Cardiac muscle cell (in vitro differentiated cells and primary cell): ENCODE data around the gene CBLN3. TPM values are rescaled to one million over a fixed set of nuclear protein-coding genes. Genes with fewer than 3 reads are reported as not detected.
A peak's percentile ranks its signal among the peaks of the same experiment; 100 is the strongest.

Experiments
- DNase-seq, 2 donors: peaks; one replicate each; pipeline versions ENCODE4 v3.0.0 to v3.0.0-alpha.2; 2010 to 2017; ENCODE audit warnings: low read depth in 1 of 2, low spot score in 1 of 2
- H3K27ac ChIP-seq: fragments of 200-600 bp; sonication (generic); 2 replicates; pipeline ENCODE4 v1.5.1; 2016
- H3K27me3 ChIP-seq: fragments of 200-600 bp; sonication (generic); 2 replicates; pipeline ENCODE4 v1.6.0; 2016; ENCODE audit warnings: control low read depth
- H3K36me3 ChIP-seq: fragments of 200-600 bp; sonication (generic); 2 replicates; pipeline ENCODE4 v1.5.1; 2016; ENCODE audit warnings: control low read depth
- H3K4me1 ChIP-seq: fragments of 200-600 bp; sonication (generic); 2 replicates; pipeline ENCODE4 v1.8.1; 2017; ENCODE audit warnings: low read depth, mild to moderate bottlenecking, mixed run types
- H3K4me3 ChIP-seq: fragments of 200-600 bp; sonication (generic); 2 replicates; pipeline ENCODE4 v1.5.1; 2016; ENCODE audit warnings: mild to moderate bottlenecking
- H3K9me3 ChIP-seq: fragments of 200-600 bp; sonication (generic); 2 replicates; pipeline ENCODE4 v1.5.1; 2017; ENCODE audit warnings: low read depth, mild to moderate bottlenecking, control low read depth
- polyA plus RNA-seq: library from polyadenylated mRNA; unstranded; fragments of >200 nt; fragmentation: Nextera tagmentation; extraction: Ambion mirVana; gene quantifications from 2 replicates; pipeline ENCODE4 v1.2.1, GENCODE V29; 2016
- total RNA-seq: library from RNA; depleted of rRNA; stranded (reverse); fragments of >200 nt; gene quantifications from 2 replicates; pipeline ENCODE4 v1.2.3, GENCODE V29; 2016
- TF ChIP-seq, protein P1 (sequence below): IDR thresholded peaks from 2 replicates; pipeline ENCODE4 v1.5.1; 2012; ENCODE audit warnings: low read depth, mild to moderate bottlenecking, low read length

CBLN3 gene
- total and polyA plus RNA-seq, 2 experiments from 2014 or later = 3.1 to 3.3 TPM

DNA sequence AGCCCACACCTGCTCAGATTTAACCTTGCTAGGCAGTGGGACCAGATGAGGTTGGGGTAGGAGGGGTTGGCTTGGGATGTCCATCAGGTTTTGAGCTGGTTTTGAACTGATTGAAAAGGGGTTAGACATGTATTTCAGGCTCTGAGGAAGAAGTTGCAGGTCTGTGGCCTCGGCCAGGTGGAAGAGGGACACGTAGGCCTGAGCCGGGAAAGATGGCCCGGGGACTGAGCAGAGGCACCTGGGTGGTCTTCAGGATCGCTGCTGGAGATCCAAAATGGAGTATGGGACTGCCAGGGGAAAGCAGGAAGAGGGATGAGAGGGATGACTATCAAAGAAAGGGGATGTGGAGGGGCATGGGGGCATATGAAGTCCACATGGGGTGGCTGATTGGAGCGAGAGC is 23.1 kb downstream of the CBLN3 start:
- Histone ChIP-seq H3K27ac (no peak overlapping the region), H3K27me3 (no peaks in the 10 kb centered on the region), H3K4me3 (no peak overlapping the region), H3K9me3 (no peaks in the 10 kb centered on the region), H3K4me1 (peaks cover 12% of the 10 kb centered on the region), H3K36me3 (no peaks in the 10 kb centered on the region)
- TF ChIP-seq, protein P1, sequence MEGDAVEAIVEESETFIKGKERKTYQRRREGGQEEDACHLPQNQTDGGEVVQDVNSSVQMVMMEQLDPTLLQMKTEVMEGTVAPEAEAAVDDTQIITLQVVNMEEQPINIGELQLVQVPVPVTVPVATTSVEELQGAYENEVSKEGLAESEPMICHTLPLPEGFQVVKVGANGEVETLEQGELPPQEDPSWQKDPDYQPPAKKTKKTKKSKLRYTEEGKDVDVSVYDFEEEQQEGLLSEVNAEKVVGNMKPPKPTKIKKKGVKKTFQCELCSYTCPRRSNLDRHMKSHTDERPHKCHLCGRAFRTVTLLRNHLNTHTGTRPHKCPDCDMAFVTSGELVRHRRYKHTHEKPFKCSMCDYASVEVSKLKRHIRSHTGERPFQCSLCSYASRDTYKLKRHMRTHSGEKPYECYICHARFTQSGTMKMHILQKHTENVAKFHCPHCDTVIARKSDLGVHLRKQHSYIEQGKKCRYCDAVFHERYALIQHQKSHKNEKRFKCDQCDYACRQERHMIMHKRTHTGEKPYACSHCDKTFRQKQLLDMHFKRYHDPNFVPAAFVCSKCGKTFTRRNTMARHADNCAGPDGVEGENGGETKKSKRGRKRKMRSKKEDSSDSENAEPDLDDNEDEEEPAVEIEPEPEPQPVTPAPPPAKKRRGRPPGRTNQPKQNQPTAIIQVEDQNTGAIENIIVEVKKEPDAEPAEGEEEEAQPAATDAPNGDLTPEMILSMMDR = no peak
- no peak for DNase-seq

GRCh38 chr14:24404814-24405213 is 24.7 kb downstream of the CBLN3 start:
- peaks cover 18% of the 10 kb centered on the region for H3K4me1 ChIP-seq
- no peak overlapping the region for H3K4me3 ChIP-seq
- H3K27me3 ChIP-seq = no peaks in the 10 kb centered on the region
- H3K36me3 ChIP-seq = no peaks in the 10 kb centered on the region
- TF ChIP-seq, protein P1 = no peak
- H3K27ac ChIP-seq = no peak overlapping the region
- no peak for DNase-seq
- H3K9me3 ChIP-seq = no peaks in the 10 kb centered on the region

- H3K27me3 ChIP-seq = no peaks in the 10 kb centered on the region
- DNase-seq = peak in 1 of 2 donors; percentile 47
- peaks cover 23% of the 10 kb centered on the region for H3K4me1 ChIP-seq
- H3K4me3 ChIP-seq = no peak overlapping the region
- no peaks in the 10 kb centered on the region for H3K9me3 ChIP-seq
- no peak overlapping the region for H3K27ac ChIP-seq
- TF ChIP-seq, protein P1 = no peak
- no peaks in the 10 kb centered on the region for H3K36me3 ChIP-seq
Measured at GRCh38 chr14:24403294-24403998, 26.0 kb downstream of the CBLN3 start.

GRCh38 chr14:24401810-24402702 is 27.4 kb downstream of the CBLN3 start:
- H3K27ac ChIP-seq = no peak overlapping the region
- H3K4me1 ChIP-seq = peaks cover 31% of the 10 kb centered on the region

DNA sequence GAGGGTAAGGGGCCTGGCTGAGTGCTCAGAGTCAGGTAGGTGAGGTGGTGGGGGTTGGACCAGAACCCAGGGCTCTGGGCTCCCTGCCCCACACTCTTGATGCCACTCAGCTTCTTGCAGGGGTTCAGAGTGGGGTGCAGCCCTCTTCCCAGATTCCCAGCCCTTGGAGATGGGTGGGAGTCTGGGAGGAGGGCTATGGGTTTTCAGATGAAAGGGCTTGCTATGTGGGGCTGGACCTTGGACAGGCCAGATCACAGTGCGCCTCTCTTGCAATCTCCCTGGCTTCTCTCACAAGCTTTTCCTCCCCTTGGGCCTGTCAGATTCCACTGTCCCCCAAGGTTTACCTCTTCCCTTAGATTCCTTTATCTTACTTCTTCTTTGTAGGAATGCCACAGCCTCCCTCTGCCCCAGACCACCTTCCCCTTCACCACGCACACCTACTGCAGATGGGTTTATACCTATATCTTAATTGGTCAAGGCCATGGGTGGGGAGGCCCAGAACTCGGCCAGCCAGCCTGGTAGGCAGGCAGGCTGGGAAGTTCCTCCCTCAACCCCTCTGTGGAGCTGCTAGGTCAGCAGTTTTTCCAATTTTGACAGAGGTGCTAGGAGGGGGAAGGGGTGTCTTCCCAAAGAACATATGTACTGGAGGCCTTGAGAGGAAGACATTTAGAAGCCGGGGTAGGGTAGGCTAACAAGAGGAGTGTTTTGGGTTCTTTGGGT is 29.3 kb downstream of the CBLN3 start:
- no peak for DNase-seq
- TF ChIP-seq, protein P1 = no peak
- Histone ChIP-seq H3K36me3 (no peaks in the 10 kb centered on the region), H3K27ac (no peak overlapping the region), H3K4me1 (peaks cover 31% of the 10 kb centered on the region), H3K4me3 (peak overlapping the region; percentile 61), H3K9me3 (no peaks in the 10 kb centered on the region), H3K27me3 (no peaks in the 10 kb centered on the region)

More at GRCh38 chr14:24401810-24402702, 27.4 kb downstream of the CBLN3 start:
- no peaks in the 10 kb centered on the region for H3K9me3 ChIP-seq
- no peaks in the 10 kb centered on the region for H3K27me3 ChIP-seq
- TF ChIP-seq, protein P1 = no peak
- no peaks in the 10 kb centered on the region for H3K36me3 ChIP-seq
- no peak for DNase-seq
- H3K4me3 ChIP-seq = no peak overlapping the region
